OCI-LY7 (cell line): ENCODE measurements around the gene BCL2L13.

Source experiments
- CTCF ChIP-seq: fragments of 200-600 bp; sonication (generic); conservative IDR thresholded peaks from 2 replicates; pipeline ENCODE4 v1.5.1; 2014; ENCODE audit warnings: mild to moderate bottlenecking, antibody characterized with exemption, low read length, moderate library complexity, mixed read lengths
- EZH2phosphoT487 ChIP-seq: fragments of 200-600 bp; sonication (generic); IDR thresholded peaks from 2 replicates; pipeline ENCODE4 v1.6.1; 2018; ENCODE audit warnings: low read depth, borderline replicate concordance, mild to moderate bottlenecking, mixed run types, antibody characterized with exemption, low read length, moderate library complexity, mixed read lengths

- no peak for TF ChIP-seq CTCF
- TF ChIP-seq EZH2phosphoT487 = no peak
Observed at GRCh38 chr22:17589810-17590375, 48.7 kb upstream of the BCL2L13 start.
